ENCODE results near the gene VSIG10L2.

VSIG10L2 gene

DNA sequence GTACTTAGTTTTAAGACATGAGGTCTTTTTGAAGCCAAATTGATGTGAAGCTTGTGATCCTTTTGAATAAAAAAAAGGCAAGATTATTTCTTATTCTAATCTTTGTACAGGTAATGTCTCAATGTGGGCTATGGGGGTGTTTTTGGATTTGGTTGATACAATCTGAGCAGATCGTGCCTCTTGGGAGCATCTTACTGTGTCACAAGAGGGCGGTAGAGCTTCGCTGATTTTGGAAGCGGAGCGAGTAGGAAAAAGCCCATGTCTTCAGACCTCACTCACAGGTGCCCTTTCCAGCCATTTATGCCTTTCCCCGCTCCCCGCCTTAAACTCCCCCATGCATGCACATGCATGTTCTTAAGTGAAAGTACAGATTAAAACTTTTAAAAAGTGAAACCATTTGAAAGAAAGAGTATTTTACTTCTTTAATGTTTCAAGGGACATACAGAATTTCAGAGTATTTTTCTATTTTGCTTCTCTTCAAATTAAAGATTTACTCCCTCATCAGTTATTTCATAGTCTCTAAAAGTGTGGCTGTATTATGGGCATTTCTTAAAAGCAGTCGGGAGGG is 22.7 kb upstream of the VSIG10L2 start:
- peak; percentile 67 for DNase-seq (ENCODE audit: low read depth, low spot score)
- in situ Hi-C loops (cut with HindIII; ENCODE audit: low sequenced_read_pairs) = no loop called here
- TF ChIP-seq, protein P1, sequence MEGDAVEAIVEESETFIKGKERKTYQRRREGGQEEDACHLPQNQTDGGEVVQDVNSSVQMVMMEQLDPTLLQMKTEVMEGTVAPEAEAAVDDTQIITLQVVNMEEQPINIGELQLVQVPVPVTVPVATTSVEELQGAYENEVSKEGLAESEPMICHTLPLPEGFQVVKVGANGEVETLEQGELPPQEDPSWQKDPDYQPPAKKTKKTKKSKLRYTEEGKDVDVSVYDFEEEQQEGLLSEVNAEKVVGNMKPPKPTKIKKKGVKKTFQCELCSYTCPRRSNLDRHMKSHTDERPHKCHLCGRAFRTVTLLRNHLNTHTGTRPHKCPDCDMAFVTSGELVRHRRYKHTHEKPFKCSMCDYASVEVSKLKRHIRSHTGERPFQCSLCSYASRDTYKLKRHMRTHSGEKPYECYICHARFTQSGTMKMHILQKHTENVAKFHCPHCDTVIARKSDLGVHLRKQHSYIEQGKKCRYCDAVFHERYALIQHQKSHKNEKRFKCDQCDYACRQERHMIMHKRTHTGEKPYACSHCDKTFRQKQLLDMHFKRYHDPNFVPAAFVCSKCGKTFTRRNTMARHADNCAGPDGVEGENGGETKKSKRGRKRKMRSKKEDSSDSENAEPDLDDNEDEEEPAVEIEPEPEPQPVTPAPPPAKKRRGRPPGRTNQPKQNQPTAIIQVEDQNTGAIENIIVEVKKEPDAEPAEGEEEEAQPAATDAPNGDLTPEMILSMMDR (IDR thresholded peaks at IDR 0.05; ENCODE audit: low read depth, low read length) = peak; percentile 88

DNA sequence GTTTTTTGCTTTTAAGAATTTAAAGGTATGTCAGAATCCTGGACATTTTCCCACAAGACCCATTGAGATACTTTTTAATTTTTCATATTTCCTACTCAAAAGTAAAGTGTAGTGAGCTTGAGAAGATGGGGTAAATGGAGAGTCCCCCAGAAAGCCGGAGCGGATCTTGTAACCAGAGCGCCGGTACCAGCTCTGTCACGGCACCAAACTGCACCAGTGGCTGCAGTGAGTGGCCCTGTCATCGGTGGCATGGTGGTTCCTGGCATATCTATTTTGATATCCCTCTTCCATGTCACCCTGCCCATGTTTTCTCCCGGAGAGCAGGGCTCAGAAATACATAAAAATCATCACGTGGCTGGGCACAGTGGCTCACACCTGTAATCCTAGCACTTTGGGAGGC is 22.2 kb upstream of the VSIG10L2 start:
- in situ Hi-C loops (cut with HindIII; ENCODE audit: low sequenced_read_pairs) = no loop called here
- DNase-seq (ENCODE audit: low read depth, low spot score) = no peak

More for the DNA sequence above, 22.7 kb upstream of the VSIG10L2 start:
- no peak overlapping the region for H3K4me3 ChIP-seq (ENCODE audit: low read depth, low read length)

DNA sequence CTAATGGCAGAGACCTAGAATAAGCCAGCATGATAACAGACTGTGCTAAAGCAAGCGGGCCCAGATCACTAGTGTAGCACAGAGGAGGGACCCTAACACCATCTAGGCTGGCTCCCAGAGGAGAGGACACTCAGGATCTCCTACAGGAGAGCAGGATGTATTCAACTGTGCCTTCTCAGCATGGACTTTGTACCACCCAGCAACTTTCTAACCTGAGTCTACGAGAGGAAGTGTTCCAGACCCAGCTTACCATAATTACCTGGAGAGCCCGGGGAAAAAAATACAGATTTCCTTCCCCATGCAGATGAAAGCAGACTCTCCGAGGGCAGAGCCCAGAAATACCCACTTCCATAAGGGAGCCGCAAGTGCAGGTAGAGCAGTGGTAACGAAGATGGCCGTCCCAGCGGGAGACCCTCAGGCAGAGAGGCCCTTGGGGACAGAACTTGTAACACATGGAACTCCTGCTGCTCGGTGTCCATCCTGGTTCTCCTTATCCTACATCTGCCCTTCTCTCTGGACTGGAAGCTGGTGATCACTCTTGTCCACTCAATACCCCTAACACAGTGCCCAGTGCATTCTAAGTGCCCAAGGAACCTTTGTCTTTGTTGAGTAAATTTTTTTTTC is 21.3 kb upstream of the VSIG10L2 start:
- no peak for DNase-seq (ENCODE audit: low read depth, low spot score)
- TF ChIP-seq, protein P1 (IDR thresholded peaks at IDR 0.05; ENCODE audit: low read depth, low read length) = no peak
- no peak overlapping the region for H3K4me3 ChIP-seq (ENCODE audit: low read depth, low read length)
- in situ Hi-C loops (cut with HindIII; ENCODE audit: low sequenced_read_pairs) = loop anchor here (25.0 kb wide), 1 partner anchor 263 kb away; no protein-coding TSS in a partner anchor

More for the DNA sequence above, 22.2 kb upstream of the VSIG10L2 start:
- H3K4me3 ChIP-seq (ENCODE audit: low read depth, low read length) = no peak overlapping the region
- TF ChIP-seq, protein P1 (IDR thresholded peaks at IDR 0.05; ENCODE audit: low read depth, low read length) = no peak

DNA sequence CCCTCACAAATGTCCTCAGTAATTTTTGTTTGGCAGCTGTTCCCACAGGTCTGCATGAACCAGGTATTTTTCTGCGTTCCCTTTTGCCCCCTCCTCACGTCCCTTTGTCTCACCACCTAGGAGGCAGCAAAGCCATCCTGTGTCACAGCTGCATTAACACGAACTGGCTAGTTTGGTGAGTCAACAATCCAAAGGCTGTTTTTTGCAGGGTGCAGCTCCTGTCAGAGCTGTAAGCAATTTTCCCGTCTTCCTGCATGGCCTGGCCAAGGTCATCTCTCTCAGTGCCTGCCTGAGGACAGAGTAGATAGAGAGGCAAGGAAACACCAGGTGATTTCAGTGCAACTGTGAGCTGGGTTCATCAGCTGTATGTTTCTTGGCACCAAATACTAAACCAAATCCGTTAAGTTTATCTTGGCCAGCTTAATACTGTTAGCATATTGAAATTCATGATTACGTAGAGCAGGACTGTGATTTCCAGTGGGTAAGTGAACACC is 20.6 kb upstream of the VSIG10L2 start:
- no peak overlapping the region for H3K4me3 ChIP-seq (ENCODE audit: low read depth, low read length)
- DNase-seq (ENCODE audit: low read depth, low spot score) = no peak
- TF ChIP-seq, protein P1 (IDR thresholded peaks at IDR 0.05; ENCODE audit: low read depth, low read length) = no peak
- in situ Hi-C loops (cut with HindIII; ENCODE audit: low sequenced_read_pairs) = loop anchor here (25.0 kb wide), 1 partner anchor 262 kb away; no protein-coding TSS in a partner anchor

DNA sequence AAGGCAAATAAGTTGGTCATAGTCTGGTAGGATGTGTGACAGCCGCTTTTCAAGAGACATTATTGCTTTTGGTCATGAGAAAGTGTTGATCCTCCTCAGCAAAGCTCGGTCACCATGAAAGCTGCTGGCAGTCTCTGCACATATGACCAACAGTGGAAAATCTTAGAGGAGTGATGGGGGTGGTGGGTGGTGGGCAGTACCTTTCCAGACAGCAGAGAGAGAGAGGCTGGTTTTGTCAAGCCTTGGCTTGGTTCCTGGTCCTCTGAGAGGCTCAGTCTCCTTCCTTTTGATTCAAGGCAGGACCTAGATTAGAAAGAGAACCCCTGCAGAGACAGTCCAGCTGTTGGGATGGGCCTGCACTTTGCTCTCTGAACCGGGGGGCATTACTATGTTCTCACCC is 20.0 kb upstream of the VSIG10L2 start:
- H3K4me3 ChIP-seq (ENCODE audit: low read depth, low read length) = no peak overlapping the region
- in situ Hi-C loops (cut with HindIII; ENCODE audit: low sequenced_read_pairs) = loop anchor here (25.0 kb wide), 1 partner anchor 261 kb away; no protein-coding TSS in a partner anchor
- TF ChIP-seq, protein P1 (IDR thresholded peaks at IDR 0.05; ENCODE audit: low read depth, low read length) = no peak
- no peak for DNase-seq (ENCODE audit: low read depth, low spot score)

DNA sequence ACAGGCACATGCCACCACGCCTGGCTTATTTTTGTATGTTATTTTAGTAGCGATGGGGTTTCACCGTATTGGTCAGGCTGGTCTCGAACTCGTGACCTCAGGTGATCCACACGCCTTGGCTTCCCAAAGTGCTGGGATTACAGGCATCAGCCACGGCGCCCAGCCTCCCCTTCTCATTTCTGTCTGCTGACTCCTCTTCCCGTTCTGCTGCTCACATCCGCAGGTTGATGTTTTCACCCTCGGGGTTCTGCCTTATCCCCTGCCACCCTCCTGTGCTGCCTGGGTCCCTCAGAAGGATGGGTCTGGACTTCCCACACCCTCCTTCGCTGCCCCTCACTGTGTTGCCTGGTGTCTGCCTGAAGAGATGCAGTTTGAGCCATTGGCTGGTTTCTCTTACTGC is 19.2 kb upstream of the VSIG10L2 start:
- in situ Hi-C loops (cut with HindIII; ENCODE audit: low sequenced_read_pairs) = loop anchor here (25.0 kb wide), 1 partner anchor 261 kb away; no protein-coding TSS in a partner anchor
- no peak overlapping the region for H3K4me3 ChIP-seq (ENCODE audit: low read depth, low read length)
- no peak for DNase-seq (ENCODE audit: low read depth, low spot score)
- TF ChIP-seq, protein P1 (IDR thresholded peaks at IDR 0.05; ENCODE audit: low read depth, low read length) = no peak

Data from astrocyte of the spinal cord (primary cell).